Breast epithelium (tissue), 3 donors: Measurements from ENCODE around the gene MYOG.

Source experiments
- CTCF ChIP-seq, 3 donors: fragments of 450-650 bp; IDR thresholded peaks; one replicate each; pipeline ENCODE4 v1.5.1; 2016 to 2017; ENCODE audit warnings: antibody characterized with exemption in 3 of 3, mild to moderate bottlenecking in 3 of 3, moderate library complexity in 3 of 3
- POLR2A ChIP-seq: fragments of 450-650 bp; IDR thresholded peaks from one replicate; pipeline ENCODE4 v1.6.1; 2016; ENCODE audit warnings: antibody characterized with exemption, mild to moderate bottlenecking, moderate library complexity

- no peak for TF ChIP-seq CTCF (IDR thresholded peaks at IDR 0.05)
- no peak for TF ChIP-seq POLR2A
Measured at GRCh38 chr1:203128716-203129500, 43.1 kb upstream of the MYOG start.
